ENCODE data around the gene TOB2.

Gene TOB2

GRCh38 chr22:41394012-41394356 is 52.6 kb downstream of the TOB2 start:
- no peak for DNase-seq

- no peak for DNase-seq
Measured at GRCh38 chr22:41387341-41387740, 59.3 kb downstream of the TOB2 start.

- no peak for DNase-seq
Measured at GRCh38 chr22:41384128-41384527, 62.5 kb downstream of the TOB2 start.
